Effector CD8-positive, alpha-beta T cell (primary cell): Measurements from ENCODE around the gene CDK18.

Experiments used
- DNase-seq: peaks from one replicate; lab custom pipeline; 2025; lab: John Stamatoyannopoulos, UW

CDK18 gene

DNA sequence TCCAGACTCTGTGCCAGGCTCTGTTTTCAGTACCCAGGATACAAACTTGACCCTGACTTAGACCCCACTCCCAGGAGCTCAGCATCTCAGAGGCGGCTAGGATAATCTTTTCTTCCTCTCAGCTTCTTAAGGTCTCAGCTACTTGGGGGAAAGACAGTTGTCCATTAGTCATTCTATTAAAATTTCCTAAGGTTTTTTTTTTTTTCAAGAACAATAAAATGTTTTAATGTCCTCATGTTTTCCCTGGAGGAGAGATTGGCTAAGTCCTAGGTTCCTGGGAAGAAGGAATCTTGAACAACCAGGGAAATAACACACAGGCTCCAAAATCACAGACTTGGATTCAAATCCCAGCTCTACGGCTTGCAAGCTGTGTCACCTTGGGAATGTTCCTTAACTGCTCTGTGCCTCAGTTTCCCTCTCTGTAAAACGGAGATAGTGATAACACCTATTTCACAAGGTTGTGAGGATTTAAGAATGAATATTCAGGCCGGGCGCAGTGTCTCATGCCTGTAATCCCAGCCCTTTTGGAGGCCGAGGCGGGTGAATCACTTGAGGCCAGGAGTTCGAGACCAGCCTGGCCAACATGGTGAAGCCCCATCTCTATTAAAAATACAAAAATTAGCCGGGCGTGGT is 33.0 kb downstream of the CDK18 start:
- no peak for DNase-seq

GRCh38 chr1:205538235-205538840 is 33.9 kb downstream of the CDK18 start:
- DNase-seq, result no peak

DNA sequence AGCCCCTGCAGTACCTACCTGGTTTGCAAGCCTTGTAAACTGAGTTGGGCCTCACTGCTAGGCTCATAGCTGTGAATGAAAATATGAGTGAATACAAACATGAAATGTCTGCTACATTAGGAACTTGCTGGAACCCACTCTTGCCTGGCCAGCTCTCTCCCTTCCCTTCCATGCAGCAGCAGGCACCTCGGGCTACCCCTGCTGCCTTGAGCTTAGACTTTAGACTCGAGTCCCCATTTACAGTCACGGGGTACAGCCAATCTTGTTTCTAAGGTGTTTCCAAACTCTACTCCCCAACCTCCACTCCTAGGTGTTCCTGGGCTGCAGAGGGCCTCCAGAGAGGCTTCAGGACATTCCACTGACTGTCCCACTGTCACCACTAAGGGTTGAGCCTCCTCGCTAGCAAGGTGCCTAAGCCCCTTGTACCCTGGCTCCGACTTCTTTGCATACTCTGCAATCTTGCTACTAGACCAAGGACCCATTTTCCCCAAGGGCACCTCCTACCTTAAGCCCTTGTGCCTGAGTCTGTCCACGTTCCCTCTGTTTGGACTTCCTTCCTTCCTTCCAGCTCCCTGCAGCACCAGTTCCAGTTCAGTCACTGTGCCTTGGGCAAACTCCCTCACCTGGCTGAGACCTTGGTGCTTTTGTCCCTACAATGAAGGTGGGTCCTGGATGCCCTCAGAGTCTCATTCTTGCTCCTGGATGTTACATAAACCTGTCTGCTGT is 36.9 kb downstream of the CDK18 start:
- DNase-seq, result no peak

GRCh38 chr1:205542367-205542766 is 37.9 kb downstream of the CDK18 start:
- DNase-seq, result no peak

- DNase-seq, result no peak
Measured at GRCh38 chr1:205543351-205544301, 39.2 kb downstream of the CDK18 start.

DNA sequence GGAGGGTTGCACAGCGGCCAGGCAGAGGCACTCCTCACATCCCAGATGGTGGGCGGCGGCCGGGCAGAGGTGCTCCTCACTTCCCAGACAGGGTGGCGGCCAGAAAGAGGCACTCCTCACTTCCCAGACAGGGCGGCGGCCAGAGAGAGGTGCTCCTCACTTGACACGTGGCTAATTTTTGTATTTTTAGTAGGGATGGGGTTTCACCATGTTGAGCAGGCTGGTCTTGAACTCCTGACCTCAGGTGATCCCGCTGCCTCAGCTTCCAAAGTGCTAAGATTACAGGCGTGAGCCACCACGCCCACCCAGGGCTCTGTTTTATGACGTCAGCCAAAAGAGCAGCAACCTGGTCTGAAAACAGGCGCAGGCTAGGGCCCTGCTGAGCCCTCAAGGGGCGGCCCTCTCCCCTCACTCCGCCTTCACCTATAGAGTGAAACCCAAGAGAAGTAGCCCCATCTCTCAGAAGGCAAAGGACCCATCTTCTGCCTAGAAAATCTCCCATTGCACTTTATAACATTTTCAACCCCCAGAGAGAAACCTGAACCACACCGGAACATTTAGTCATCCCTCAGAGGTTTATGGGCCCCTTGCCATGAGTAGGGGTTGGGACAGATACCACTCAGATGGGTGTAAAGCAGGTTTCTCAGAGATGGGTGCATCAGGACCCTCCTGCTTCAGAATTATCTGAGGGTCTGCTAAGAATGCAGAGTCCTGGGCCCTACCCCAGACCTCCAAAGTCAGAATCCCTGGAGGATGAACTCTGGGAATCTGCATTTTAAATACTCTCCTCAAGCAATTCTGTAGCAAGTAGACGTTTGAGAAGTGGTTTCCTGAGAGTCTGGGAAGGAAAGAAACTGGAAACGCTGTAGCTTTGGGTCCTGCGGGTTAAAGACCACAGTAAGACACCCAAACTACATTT is 40.8 kb downstream of the CDK18 start:
- DNase-seq, result no peak

DNA sequence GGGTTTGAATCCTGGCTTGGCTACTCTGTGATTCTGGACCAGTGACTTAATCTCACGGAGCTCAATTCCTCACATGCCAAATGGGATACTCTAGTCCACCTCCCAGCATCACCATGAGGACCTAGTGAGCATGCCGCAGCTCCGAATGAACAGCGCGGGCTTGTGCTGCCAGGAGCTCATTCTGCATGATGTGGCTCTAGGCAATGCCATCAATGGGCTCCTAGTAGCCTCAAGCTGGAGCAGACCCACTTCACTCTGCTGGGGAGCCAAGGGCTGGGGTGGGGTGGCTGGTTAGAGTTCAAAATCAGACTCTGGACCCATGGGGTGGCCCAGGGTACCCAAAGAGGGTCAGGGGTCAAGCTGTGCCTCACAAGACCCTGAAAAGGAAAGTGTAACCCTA is 41.5 kb downstream of the CDK18 start:
- DNase-seq, result no peak

GRCh38 chr1:205546541-205546940 is 42.1 kb downstream of the CDK18 start:
- no peak for DNase-seq

DNA sequence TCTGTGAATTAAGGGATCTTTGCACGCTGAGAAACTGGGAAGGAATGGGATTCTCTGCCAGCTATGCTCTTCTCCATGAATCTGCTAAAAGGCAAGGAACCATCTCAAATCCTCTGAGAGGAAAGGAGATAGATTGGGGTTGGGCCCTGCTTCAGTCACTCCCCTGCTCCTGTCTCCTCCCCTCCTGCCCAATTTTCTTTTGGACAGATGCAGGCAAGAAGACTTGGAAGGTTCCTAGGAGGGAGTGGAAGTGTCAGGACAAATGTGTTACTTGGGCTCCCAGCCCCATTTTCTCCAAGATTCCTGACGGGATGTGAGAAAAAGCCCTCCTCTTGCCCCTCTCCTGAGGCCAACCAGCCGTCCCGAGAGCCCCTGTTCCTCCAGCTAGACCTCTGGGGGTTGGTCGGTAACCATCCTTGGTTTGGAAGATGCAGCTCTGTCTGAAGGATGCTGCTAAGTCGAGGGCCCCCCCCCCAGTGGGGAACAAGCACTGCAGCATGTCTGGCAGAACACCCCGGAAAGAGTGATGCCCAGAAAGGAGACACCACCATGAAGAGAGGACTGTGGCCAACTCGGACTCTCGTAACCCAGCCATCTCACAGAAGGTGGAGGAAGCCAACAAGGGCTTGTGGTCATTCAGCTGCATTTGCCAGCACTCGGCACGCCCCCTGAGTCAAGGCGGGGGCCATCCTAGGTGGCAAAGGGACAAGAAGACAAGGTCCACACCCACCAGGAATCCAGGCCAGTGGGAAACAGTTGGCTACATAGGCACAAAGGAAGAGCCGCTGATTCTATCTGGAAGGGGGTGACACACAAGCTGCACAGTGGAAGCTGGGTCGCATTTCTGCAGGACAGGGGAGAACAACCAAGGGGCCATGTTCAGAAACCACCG is 43.7 kb downstream of the CDK18 start:
- no peak for DNase-seq

GRCh38 chr1:205554026-205554811 is 49.8 kb downstream of the CDK18 start:
- no peak for DNase-seq

- no peak for DNase-seq
Measured at GRCh38 chr1:205561501-205562203, 57.2 kb downstream of the CDK18 start.

DNA sequence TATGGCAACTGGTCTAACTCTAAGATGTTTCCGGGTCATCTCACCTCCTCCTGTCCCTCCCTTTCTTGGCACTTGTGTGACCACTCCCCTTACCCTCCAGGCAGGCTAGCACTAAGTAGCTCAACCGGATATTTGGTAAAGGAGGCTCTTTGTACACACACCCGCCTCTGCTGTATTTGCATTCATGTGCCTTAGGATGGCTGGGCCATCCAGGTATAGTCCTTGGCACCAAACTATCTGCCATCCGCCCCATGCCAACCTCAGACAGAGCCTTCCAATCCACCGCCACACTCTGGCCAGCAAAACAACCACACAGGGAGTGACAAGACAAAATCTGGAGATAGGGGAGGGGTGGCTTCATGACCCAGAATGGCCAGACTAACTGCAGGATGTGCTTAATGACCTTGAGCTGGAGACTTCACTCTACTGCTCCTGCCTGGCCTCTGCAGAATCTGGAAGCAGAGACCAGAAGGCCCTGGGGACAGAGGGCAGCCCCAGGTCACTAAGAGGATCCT is 59.5 kb downstream of the CDK18 start:
- no peak for DNase-seq

GRCh38 chr1:205565799-205566198 is 61.3 kb downstream of the CDK18 start:
- DNase-seq, result no peak

GRCh38 chr1:205567716-205568115 is 63.2 kb downstream of the CDK18 start:
- no peak for DNase-seq

GRCh38 chr1:205568135-205568468 is 63.6 kb downstream of the CDK18 start:
- DNase-seq, result no peak

DNA sequence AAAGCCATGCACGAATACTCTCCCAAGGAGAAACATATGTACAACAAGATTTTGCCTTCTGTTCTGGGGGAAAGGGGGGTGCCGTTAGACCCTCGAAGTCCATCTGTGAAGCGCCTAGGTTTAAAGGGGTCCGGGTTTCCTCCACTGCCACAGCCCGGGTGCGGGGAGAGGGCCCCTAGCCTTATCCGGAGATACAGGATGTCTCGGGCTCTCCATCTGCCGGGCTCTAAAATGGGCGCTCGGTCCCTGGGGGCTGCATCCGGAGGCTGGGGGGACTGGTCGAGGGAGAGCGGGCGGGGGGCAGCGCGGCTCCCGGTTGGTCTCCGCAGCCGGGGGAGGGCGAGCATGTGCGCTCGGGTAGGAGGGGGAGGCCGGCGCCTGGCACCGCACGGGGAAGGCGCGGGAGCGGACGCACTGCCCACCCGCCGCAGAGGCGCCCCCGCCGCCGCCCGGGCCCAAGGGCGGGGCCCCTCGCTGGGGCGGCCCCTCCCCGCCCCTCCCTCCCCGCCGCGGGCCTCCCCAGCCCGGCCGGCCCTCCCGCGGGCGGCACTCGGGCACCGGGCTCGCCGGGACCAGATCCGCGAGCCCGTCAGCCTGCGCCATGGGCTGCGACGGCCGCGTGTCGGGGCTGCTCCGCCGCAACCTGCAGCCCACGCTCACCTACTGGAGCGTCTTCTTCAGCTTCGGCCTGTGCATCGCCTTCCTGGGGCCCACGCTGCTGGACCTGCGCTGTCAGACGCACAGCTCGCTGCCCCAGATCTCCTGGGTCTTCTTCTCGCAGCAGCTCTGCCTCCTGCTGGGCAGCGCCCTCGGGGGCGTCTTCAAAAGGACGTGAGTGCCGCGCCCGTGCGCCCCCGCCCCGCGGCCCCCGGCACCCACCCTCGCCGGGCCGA is 64.2 kb downstream of the CDK18 start:
- no peak for DNase-seq

DNA sequence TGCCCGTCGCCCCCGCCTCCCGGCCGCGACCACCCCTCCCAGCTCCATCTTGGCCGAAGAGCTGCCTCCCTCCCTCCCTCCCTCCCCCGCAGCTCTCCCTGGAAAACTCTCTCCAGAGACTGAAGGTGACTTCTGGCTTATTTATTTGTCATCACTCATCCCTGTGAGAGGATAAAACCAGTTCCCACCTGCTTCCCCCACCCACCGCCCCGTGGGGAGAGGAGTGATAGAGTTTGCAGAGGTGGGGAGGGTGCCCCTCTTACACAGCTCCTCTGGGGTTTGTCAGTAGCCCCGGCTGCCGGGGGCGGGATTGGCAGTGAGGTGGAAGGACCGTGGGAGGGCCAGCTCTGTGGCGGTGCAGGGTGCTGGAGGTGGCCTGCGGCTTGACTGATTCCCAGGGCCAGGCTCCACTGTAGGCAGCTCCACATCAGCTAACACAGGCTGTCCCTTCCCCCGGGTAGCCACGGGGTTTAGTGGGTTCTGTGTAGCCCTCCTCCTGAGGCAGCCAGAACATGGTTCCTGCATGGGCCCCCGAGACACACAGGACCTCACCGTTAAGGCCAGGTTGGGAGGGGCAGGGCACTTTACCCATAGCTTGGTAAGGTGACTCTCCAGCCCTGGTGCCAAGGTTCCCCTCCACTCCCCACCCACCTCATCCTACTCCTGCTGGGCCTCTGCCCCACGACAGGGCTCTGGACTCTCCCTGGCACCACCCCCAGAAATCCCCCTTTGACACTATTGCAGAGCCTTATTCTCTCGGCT is 65.1 kb downstream of the CDK18 start:
- no peak for DNase-seq
